MG63 (cell line): ENCODE data around the gene USP43. TPM values are rescaled to one million over a fixed set of nuclear protein-coding genes. Genes with fewer than 3 reads are reported as not detected.

Source experiments
- DNase-seq: peaks from one replicate; pipeline ENCODE4 v3.0.0-alpha.2; 2020
- H3K27me3 ChIP-seq: fragments of 250-450 bp; sonication (Bioruptor Pico); 2 replicates; pipeline ENCODE4 v1.5.1; 2020; ENCODE audit warnings: mild to moderate bottlenecking, moderate library complexity
- H3K36me3 ChIP-seq: fragments of 250-450 bp; sonication (Bioruptor Pico); 2 replicates; pipeline ENCODE4 v1.5.1; 2020; ENCODE audit warnings: mild to moderate bottlenecking, moderate library complexity
- H3K4me3 ChIP-seq: fragments of 250-450 bp; sonication (Bioruptor Pico); 2 replicates; pipeline ENCODE4 v1.5.1; 2020; ENCODE audit warnings: mild to moderate bottlenecking, moderate library complexity
- H3K9me3 ChIP-seq: fragments of 250-450 bp; sonication (Bioruptor Pico); 2 replicates; pipeline ENCODE4 v1.5.1; 2020; ENCODE audit warnings: mild to moderate bottlenecking, moderate library complexity
- total RNA-seq: library from RNA; depleted of rRNA; stranded (reverse); fragments of >200 nt; shearing (Covaris generic); gene quantifications from 2 replicates; pipeline ENCODE4 v1.2.3, GENCODE V29; 2014; ENCODE audit warnings: low replicate concordance

The USP43 gene
- total RNA-seq, 1 experiment from 2014 or later, result 2.7 TPM

DNA sequence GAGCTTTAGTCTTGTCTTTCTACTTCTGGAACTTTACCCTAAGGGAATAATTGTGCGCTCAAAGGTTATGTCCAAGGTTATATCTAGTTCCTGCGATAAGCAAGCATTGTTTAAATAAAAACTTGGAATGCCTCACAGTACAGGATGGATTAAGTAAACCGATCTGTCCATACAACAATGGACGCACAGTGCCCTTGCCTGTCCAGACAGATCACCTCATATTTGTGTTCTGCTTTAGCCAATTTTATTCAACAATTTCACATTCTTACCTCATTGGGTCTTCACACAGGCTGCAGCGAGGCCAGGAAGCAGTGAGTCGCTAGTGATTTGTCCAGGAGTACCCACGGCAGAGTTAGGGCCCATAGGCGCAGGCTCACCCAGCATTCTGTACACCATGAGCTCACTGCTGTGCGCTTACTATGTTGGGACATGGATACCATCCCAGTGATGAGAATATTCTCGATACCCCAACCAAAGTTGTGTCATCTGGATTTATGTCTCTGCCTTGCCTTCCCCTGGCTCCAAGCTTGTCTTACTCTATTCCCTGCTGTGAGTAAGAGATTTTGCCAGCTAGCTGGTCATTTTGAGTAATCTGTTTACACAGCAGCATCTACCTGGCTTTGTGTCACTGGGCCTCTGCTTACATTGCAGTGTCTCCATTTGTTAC is 39.8 kb downstream of the USP43 start:
- peak; percentile 93 for DNase-seq
- H3K4me3 ChIP-seq, result no peak overlapping the region
- peaks cover 6% of the 10 kb centered on the region for H3K9me3 ChIP-seq
- peaks cover 5% of the 10 kb centered on the region for H3K36me3 ChIP-seq
- H3K27me3 ChIP-seq, result no peaks in the 10 kb centered on the region

DNA sequence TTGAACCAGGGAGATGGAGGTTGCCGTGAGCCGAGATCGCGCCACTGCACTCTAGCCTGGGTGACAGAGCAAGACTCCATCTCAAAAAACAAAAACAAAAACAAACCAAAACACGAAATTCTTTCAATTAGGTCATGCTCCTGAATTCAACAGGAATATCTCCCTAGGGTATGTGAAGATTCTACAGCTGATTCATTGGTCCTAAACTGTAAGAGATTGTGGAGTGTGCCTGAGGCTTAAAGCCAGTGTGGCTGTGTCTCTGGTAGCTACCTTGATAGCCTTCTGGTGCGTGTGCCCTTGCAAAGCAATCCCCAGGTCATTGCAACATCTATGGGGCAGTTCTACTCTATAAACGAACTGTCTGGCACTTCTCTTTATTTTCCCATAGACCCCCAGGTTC is 48.4 kb downstream of the USP43 start:
- Histone ChIP-seq H3K4me3 (no peak overlapping the region), H3K9me3 (no peaks in the 10 kb centered on the region), H3K36me3 (no peaks in the 10 kb centered on the region; the same call in 1 of the 2 replicates), H3K27me3 (no peaks in the 10 kb centered on the region)
- DNase-seq, result no peak

GRCh38 chr17:9696279-9697044 is 51.1 kb downstream of the USP43 start:
- Histone ChIP-seq H3K9me3 (no peaks in the 10 kb centered on the region), H3K4me3 (no peak overlapping the region), H3K36me3 (no peaks in the 10 kb centered on the region; the same call in 1 of the 2 replicates), H3K27me3 (no peaks in the 10 kb centered on the region)
- DNase-seq, result no peak

- H3K36me3 ChIP-seq, result no peaks in the 10 kb centered on the region
- no peak for DNase-seq
- H3K4me3 ChIP-seq, result no peak overlapping the region
- no peaks in the 10 kb centered on the region for H3K27me3 ChIP-seq
- no peaks in the 10 kb centered on the region for H3K9me3 ChIP-seq
These were observed 54.8 kb downstream of the USP43 start for GRCh38 chr17:9700136-9700535.

DNA sequence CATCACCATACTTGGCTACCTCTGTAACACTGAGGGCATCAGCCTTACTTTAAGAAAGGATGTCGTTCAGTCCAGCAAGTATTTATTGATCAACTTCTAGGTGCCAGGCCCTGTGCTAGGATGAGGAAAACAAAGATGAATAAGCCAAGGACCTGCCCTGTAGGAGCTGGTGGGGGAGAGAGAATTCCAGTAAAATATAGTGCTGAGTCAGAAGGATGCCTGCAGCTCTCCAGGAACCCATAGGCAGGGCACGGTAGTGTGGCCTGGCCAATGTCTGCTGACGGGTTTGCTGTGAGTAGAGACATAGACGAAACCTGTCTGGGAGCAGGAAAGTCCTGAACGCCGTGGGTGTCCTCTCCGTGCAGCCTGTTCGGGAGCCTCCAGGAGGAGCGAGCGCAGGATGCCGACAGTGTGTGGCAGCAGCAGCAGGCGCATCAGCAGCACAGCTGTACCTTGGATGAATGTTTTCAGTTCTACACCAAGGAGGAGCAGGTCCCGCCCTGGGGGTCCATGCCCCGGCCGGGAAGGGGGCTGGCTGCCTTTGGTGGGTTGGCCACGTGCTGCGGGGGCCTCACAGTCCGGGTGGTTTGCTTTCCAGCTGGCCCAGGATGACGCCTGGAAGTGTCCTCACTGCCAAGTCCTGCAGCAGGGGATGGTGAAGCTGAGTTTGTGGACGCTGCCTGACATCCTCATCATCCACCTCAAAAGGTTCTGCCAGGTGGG is 55.6 kb downstream of the USP43 start:
- Histone ChIP-seq H3K9me3 (no peaks in the 10 kb centered on the region), H3K27me3 (no peaks in the 10 kb centered on the region), H3K36me3 (no peaks in the 10 kb centered on the region), H3K4me3 (no peak overlapping the region)
- DNase-seq, result peak; percentile 13

DNA sequence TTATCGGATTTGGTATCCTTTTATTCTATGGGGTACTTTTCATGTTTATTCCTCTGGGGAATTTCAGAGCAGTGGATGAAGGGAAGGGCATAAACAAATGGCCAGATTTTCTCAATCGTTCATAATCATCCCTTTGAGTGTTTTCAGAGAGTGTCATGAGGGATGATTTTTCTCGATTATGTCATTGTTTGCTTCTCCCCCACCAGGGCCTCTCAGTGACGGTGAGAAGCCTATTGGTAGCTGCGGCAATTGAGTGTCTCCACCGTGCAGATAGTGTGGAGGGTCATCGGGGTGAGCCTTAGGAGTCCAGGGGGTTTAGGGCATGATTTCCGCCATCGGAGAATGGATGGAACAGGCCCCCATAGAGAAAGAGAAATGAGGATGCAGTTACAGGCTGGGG is 57.2 kb downstream of the USP43 start:
- Histone ChIP-seq H3K27me3 (no peaks in the 10 kb centered on the region), H3K4me3 (no peak overlapping the region), H3K9me3 (no peaks in the 10 kb centered on the region), H3K36me3 (no peaks in the 10 kb centered on the region)
- DNase-seq, result no peak

- H3K4me3 ChIP-seq, result no peak overlapping the region
These were observed 57.8 kb downstream of the USP43 start for GRCh38 chr17:9702914-9703780.

GRCh38 chr17:9703781-9704082 is 58.4 kb downstream of the USP43 start:
- Histone ChIP-seq H3K36me3 (no peaks in the 10 kb centered on the region), H3K4me3 (no peak overlapping the region), H3K27me3 (no peaks in the 10 kb centered on the region), H3K9me3 (no peaks in the 10 kb centered on the region)
- DNase-seq, result no peak

More at GRCh38 chr17:9702914-9703780, 57.8 kb downstream of the USP43 start:
- no peak for DNase-seq
- Histone ChIP-seq H3K36me3 (no peaks in the 10 kb centered on the region), H3K27me3 (no peaks in the 10 kb centered on the region), H3K9me3 (no peaks in the 10 kb centered on the region)

GRCh38 chr17:9705745-9706144 is 60.4 kb downstream of the USP43 start:
- Histone ChIP-seq H3K4me3 (no peak overlapping the region), H3K27me3 (no peaks in the 10 kb centered on the region), H3K36me3 (no peaks in the 10 kb centered on the region), H3K9me3 (no peaks in the 10 kb centered on the region)
- no peak for DNase-seq

GRCh38 chr17:9707948-9708347 is 62.6 kb downstream of the USP43 start:
- DNase-seq, result no peak
- H3K4me3 ChIP-seq, result no peak overlapping the region
- H3K36me3 ChIP-seq, result no peaks in the 10 kb centered on the region; the same call in 1 of the 2 replicates
- H3K27me3 ChIP-seq, result no peaks in the 10 kb centered on the region
- H3K9me3 ChIP-seq, result no peaks in the 10 kb centered on the region

- no peak for DNase-seq
These were observed 69.5 kb downstream of the USP43 start for GRCh38 chr17:9714801-9715200.

GRCh38 chr17:9715503-9716016 is 70.2 kb downstream of the USP43 start:
- Histone ChIP-seq H3K27me3 (no peaks in the 10 kb centered on the region), H3K9me3 (no peaks in the 10 kb centered on the region), H3K4me3 (no peak overlapping the region), H3K36me3 (no peaks in the 10 kb centered on the region; the same call in 1 of the 2 replicates)
- no peak for DNase-seq

More at GRCh38 chr17:9714801-9715200, 69.5 kb downstream of the USP43 start:
- H3K9me3 ChIP-seq, result no peaks in the 10 kb centered on the region
- no peaks in the 10 kb centered on the region; the same call in 1 of the 2 replicates for H3K36me3 ChIP-seq
- no peak overlapping the region for H3K4me3 ChIP-seq
- no peaks in the 10 kb centered on the region for H3K27me3 ChIP-seq

- H3K4me3 ChIP-seq, result no peak overlapping the region
- H3K27me3 ChIP-seq, result 0 out of 2 replicates have a peak, but pooled peaks cover 5% of the 10 kb centered on the region
- H3K9me3 ChIP-seq, result no peaks in the 10 kb centered on the region
- DNase-seq, result peak; percentile 48
- H3K36me3 ChIP-seq, result no peaks in the 10 kb centered on the region
These were observed 80.3 kb downstream of the USP43 start for GRCh38 chr17:9725575-9725974.

- Histone ChIP-seq H3K4me3 (no peak overlapping the region), H3K36me3 (no peaks in the 10 kb centered on the region), H3K27me3 (0 out of 2 replicates have a peak, but pooled peaks cover 5% of the 10 kb centered on the region), H3K9me3 (no peaks in the 10 kb centered on the region)
- DNase-seq, result no peak
These were observed 81.0 kb downstream of the USP43 start for GRCh38 chr17:9726291-9726690.

DNA sequence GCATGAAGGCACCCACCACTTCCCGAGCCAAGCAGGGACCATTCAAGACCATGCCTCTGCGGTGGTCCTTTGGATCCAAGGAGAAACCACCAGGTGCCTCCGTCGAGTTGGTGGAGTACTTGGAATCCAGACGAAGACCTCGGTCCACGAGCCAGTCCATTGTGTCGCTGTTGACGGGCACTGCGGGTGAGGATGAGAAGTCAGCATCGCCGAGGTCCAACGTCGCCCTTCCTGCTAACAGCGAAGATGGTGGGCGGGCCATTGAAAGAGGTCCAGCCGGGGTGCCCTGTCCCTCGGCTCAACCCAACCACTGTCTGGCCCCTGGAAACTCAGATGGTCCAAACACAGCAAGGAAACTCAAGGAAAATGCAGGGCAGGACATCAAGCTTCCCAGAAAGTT is 82.7 kb downstream of the USP43 start:
- 0 out of 2 replicates have a peak, but pooled peaks cover 5% of the 10 kb centered on the region for H3K27me3 ChIP-seq
- H3K9me3 ChIP-seq, result no peaks in the 10 kb centered on the region
- DNase-seq, result no peak
- H3K36me3 ChIP-seq, result no peaks in the 10 kb centered on the region
- no peak overlapping the region for H3K4me3 ChIP-seq

DNA sequence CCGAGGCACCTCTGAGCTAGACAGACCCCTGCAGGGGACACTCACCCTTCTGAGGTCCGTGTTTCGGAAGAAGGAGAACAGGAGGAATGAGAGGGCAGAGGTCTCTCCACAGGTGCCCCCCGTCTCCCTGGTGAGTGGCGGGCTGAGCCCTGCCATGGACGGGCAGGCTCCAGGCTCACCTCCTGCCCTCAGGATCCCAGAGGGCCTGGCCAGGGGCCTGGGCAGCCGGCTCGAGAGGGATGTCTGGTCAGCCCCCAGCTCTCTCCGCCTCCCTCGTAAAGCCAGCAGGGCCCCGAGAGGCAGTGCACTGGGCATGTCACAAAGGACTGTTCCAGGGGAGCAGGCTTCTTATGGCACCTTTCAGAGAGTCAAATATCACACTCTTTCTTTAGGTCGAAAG is 83.2 kb downstream of the USP43 start:
- Histone ChIP-seq H3K36me3 (no peaks in the 10 kb centered on the region), H3K9me3 (no peaks in the 10 kb centered on the region), H3K4me3 (no peak overlapping the region), H3K27me3 (0 out of 2 replicates have a peak, but pooled peaks cover 5% of the 10 kb centered on the region)
- DNase-seq, result no peak
